ENCODE results near the gene USP35. TPM values are rescaled to one million over a fixed set of nuclear protein-coding genes. Genes with fewer than 3 reads are reported as not detected.

The USP35 gene
- 10 to 100 TPM; 13.5 to 18.1 (median 14.3) TPM for total RNA-seq

DNA sequence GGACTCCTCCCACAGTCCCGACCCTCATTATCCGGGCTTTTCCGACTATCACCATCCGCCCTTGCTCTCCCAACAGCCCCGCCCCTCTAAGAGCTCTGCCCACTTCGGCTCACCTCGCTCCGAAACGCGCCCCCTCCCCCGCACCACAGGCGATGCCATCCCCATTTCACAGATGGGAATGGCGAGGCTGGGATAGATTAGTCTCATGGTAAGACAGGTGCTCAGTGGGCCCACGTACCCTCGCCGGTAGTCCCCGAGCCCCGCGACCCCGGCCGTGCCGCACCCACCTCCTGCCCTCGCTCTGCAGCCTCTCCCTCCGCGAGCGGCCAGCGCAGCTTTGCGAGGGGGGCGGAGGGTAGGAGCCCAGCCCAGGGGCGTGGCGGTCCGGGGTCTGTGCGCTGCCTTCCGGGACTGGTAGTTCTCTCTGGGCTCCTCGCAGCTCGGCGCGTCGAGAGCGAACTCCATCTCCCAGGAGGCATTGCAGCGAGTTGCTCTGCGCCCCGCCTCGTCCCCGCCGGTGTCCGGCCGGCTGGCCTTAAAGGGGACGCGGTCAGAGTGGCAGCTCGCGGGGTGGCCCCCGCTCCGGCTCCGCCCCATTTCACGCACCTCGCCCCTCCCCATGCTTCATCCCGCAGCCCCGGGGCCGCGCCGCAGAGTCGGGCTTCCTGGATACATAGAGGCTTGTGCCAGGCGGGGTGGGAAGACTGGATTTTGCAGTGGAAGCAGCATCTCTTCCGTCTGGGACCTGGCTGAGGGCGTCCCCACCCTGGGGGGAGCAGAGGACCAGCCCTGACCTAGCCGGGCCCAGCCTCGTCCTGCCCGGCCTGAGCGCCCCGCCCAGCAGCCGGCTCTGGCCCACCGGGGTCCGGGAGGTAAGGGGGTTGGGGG, at the start of gene USP35, which contains the start of gene KCTD21:
Gene USP35 (plus strand): TSS at position 634 of the 888 bp plus-strand sequence. CDS start 7,327 bp downstream, outside the sequence.
Gene KCTD21 (minus strand): TSS at position 341 of the 888 bp plus-strand sequence. CDS start 14,072 bp downstream, outside the sequence.
- intact Hi-C loops (cut with DNase I): no loop called here
- peak; percentile 98 for DNase-seq
- Histone ChIP-seq H3K4me3 (replicated peaks in 1 of 3) (peak within 1 kb of the TSS; percentile 75 to 88 (median 88)), H3K27me3 (no peaks in the 10 kb centered on the region), H3K27ac (peak within 1 kb of the TSS; percentile 75 to 88 (median 87)), H3K4me1 (peaks cover 37 to 69% of the 10 kb centered on the region in 2 donors), H3K9me3 (no peaks in the 10 kb centered on the region), H3K36me3 (no peaks in the 10 kb centered on the region)
- WGBS, 2 donors: 0% methylated on average over 21 to 32 of the region's 74 CpGs
- TF ChIP-seq, protein P1, sequence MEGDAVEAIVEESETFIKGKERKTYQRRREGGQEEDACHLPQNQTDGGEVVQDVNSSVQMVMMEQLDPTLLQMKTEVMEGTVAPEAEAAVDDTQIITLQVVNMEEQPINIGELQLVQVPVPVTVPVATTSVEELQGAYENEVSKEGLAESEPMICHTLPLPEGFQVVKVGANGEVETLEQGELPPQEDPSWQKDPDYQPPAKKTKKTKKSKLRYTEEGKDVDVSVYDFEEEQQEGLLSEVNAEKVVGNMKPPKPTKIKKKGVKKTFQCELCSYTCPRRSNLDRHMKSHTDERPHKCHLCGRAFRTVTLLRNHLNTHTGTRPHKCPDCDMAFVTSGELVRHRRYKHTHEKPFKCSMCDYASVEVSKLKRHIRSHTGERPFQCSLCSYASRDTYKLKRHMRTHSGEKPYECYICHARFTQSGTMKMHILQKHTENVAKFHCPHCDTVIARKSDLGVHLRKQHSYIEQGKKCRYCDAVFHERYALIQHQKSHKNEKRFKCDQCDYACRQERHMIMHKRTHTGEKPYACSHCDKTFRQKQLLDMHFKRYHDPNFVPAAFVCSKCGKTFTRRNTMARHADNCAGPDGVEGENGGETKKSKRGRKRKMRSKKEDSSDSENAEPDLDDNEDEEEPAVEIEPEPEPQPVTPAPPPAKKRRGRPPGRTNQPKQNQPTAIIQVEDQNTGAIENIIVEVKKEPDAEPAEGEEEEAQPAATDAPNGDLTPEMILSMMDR (IDR thresholded peaks at IDR 0.05): peak in 1 of 6 experiments; percentile 6
- peak; percentile 25 to 93 for TF ChIP-seq POLR2A (IDR thresholded peaks at IDR 0.05)

DNA sequence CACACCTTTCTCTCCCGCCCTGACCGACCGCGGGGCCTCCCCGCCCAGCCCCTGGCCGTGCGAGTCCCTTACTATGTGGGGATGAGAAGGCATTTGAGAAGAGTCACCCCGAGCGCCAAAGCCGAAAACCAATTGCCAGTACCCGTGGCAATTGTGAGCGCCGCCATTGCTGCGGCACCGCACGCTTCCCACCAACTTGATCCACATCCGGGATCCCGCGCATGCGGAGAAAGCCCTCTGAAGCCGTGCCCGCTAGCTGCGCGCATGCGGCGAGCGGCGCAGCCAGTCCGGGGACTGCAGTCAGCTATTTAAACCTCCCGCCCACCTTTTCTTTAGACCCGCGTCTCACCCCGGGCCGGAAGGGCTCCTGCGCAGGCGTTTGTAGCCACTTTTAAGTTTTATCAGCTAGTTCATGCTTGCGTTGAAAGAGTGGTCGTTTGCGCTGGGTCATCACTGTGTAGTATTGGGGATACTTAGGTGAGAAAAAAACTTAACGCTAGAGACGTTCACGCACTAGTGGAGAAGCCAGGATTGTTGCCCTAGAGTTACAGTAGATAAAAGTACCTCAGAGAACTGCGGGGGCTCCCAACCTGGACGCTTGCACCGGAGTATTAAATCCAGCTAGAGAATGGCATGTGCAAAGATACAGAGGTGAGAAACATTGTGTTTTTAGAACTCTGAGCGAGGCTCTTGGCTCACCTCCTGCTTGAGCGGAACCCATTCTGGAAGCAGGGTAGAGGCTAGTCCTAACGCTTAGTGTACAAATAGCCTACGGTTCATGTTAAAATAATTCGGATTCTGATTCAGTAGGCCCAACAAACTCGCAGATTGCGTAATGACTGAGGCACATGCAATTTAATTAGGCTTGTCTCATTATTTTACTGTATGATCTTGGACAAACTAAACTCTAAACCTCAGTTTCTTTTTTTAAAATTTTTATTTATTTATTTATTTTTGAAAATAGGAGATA, 49.0 kb upstream of the USP35 start, which contains the start of gene ALG8:
Gene ALG8 (minus strand): TSS at position 205 of the 970 bp plus-strand sequence. CDS start 38 bp downstream, at position 167.
- intact Hi-C loops (cut with DNase I): no loop called here
- H3K27me3 ChIP-seq: no peaks in the 10 kb centered on the region
- H3K9me3 ChIP-seq: no peaks in the 10 kb centered on the region
- peak in 1 of 2 donors; percentile 73 for TF ChIP-seq POLR2A (IDR thresholded peaks at IDR 0.05)
- TF ChIP-seq, protein P1 (IDR thresholded peaks at IDR 0.05): no peak
- peak within 1 kb of the TSS in 2 of 3 donors; percentile 2 to 58 for H3K27ac ChIP-seq
- peaks cover 3 to 13% of the 10 kb centered on the region in 2 donors for H3K4me1 ChIP-seq
- peak within 1 kb of the TSS; percentile 33 to 72 (median 55) for H3K4me3 ChIP-seq (replicated peaks in 1 of 3)
- DNase-seq: peak; percentile 94 to 96
- 2 to 3% methylated on average over 45 to 47 of the region's 52 CpGs for WGBS, 2 donors
- H3K36me3 ChIP-seq: no peaks in the 10 kb centered on the region

DNA sequence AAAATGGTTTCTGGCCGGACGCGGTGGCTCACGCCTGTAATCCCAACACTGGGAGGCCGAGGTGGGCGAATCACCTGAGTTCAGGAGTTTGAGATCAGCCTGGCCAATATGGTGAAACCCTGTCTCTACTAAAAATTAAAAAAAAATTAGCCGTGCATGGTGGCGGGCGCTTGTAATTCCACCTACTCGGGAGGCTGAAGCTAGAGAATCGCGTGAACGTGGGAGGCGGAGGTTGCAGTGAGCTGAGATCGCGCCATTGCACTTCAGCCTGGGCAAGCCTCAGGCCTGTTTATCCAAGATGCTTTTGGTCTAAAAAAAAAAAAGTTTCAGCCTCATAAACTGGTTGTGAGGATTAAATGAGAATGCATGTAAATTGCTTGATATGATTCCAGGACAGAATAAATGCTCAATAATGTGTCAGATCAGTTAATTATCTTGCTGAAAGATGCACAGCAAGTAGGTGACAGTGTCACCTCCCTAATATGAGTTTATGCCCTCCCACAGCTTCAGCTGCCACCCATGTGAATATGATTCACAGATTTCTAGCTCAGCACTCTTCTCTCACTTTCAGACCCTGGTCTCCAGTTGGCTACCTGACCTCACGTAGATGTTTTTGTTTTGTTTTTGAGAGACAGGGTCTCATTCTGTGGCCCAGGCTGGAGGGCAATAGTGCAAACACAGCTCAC, 48.2 kb upstream of the USP35 start:
- no peak for DNase-seq
- Histone ChIP-seq H3K4me1 (peaks cover 3 to 20% of the 10 kb centered on the region in 2 donors), H3K4me3 (replicated peaks in 1 of 3) (no peak overlapping the region), H3K27me3 (no peaks in the 10 kb centered on the region), H3K9me3 (no peaks in the 10 kb centered on the region), H3K36me3 (no peaks in the 10 kb centered on the region), H3K27ac (no peak overlapping the region)
- TF ChIP-seq, protein P1 (IDR thresholded peaks at IDR 0.05): no peak
- TF ChIP-seq POLR2A (IDR thresholded peaks at IDR 0.05): no peak
- WGBS, 2 donors: 53 to 66% methylated on average over 17 of the region's 17 CpGs
- intact Hi-C loops (cut with DNase I): no loop called here

DNA sequence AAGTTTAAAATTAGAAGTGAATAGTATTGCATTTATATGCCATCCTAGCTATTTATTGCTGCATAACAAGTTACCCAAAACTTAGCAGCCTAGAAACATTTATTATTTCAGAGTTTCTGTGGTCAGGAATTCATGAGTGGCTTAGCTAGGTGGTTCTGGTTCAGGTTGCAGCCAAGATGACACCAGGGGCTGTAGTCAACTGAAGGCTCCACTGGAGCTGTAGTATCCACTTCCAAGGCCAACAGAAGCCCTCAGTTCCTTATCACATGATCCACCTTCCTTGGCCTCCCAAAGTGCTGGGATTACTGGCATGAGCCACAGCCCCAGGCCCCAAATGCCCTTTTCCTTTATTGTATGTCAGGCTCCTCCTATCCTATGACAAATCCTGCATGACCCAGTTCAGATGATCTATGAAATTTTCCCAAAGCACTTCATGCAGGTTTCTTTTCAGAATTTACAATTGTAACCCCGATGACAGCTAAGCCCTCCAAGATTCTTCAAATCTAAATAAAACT, 43.2 kb upstream of the USP35 start:
- no peak overlapping the region for H3K4me3 ChIP-seq (replicated peaks in 1 of 3)
- WGBS, 2 donors: 87 to 89% methylated on average over 1 of the region's 1 CpG
- peak overlapping the region; percentile 25 to 45 (median 28) for H3K27ac ChIP-seq
- H3K9me3 ChIP-seq: no peaks in the 10 kb centered on the region
- TF ChIP-seq, protein P1 (IDR thresholded peaks at IDR 0.05): no peak
- TF ChIP-seq POLR2A (IDR thresholded peaks at IDR 0.05): no peak
- H3K27me3 ChIP-seq: no peaks in the 10 kb centered on the region
- intact Hi-C loops (cut with DNase I): no loop called here
- H3K36me3 ChIP-seq: no peaks in the 10 kb centered on the region
- peak; percentile 59 to 68 for DNase-seq
- peaks cover 0 to 17% of the 10 kb centered on the region in 2 donors for H3K4me1 ChIP-seq
